HepG2 (cell line): ENCODE results near the gene PRKCB. TPM values are rescaled to one million over a fixed set of nuclear protein-coding genes. Genes with fewer than 3 reads are reported as not detected.

Experiments
- ATAC-seq: fragments of 200-7000 bp; cut with Tn5 transposase; 3 replicates; pipeline ENCODE4 v1.9.1; 2020; ENCODE audit warnings: mild to moderate bottlenecking, moderate library complexity
- BruUV-seq: library from RNA; stranded (reverse); fragments of 400-500 nt; replicated peaks from 2 replicates; lab custom pipeline; 2021; lab: Mats Ljungman, UMichigan
- CTCF ChIA-PET: fragments of 300-600 bp; formaldehyde crosslinking; extraction: SDS; loops from one replicate; lab custom pipeline; 2021; ENCODE audit warnings: low total read pairs, inconsistent platforms, low intra/inter-chr PET ratio; lab: Yijun Ruan, JAX
- POLR2A ChIA-PET: fragments of 350-600 bp; sonication (Branson Sonifier 250); formaldehyde crosslinking; loops from one replicate; lab custom pipeline; 2020; ENCODE audit warnings: antibody characterized with exemption, inconsistent platforms; lab: Yijun Ruan, JAX
- DNase-seq: peaks from one replicate; pipeline ENCODE4 v3.0.0-alpha.2; 2015; ENCODE audit warnings: low spot score
- FAIRE-seq: peaks from 3 replicates; lab custom pipeline; 2011; peaks lifted over from hg19 to GRCh38; lab: Jason Lieb, UNC
- H2AFZ ChIP-seq: one replicate; pipeline ENCODE4 v1.6.1; 2011; ENCODE audit warnings: low read length, inconsistent platforms
- H3K27ac ChIP-seq: fragments of 300-600 bp; 3 replicates; pipeline ENCODE4 v1.8.0; 2011; ENCODE audit warnings: mixed run types, mild to moderate bottlenecking, mixed read lengths, low read length, inconsistent platforms; ENCODE audit not compliant: insufficient read depth; ENCODE audit errors: extremely low read length
- H3K27me3 ChIP-seq, 2 experiments: fragments of 200-600 bp in 1 of 2; 2 replicates in 1 of 2; 3 replicates in 1 of 2; pipeline versions ENCODE4 v1.6.0 to v1.8.0; 2011; ENCODE audit warnings: low read length in 2 of 2, mild to moderate bottlenecking in 2 of 2, moderate library complexity in 2 of 2, inconsistent platforms in 1 of 2; ENCODE audit not compliant: insufficient read depth in 2 of 2, control insufficient read depth in 1 of 2
- H3K36me3 ChIP-seq, 2 experiments: fragments of 200-600 bp in 1 of 2; replicated peaks in 1 of 2; 2 replicates in 1 of 2; 3 replicates in 1 of 2; pipeline versions ENCODE4 v1.5.1 to v1.8.0; 2011; ENCODE audit warnings: low read length in 2 of 2, inconsistent platforms in 1 of 2; ENCODE audit not compliant: insufficient read depth in 2 of 2, control insufficient read depth in 1 of 2
- H3K4me1 ChIP-seq: 2 replicates; pipeline ENCODE4 v1.5.1; 2012; ENCODE audit warnings: low read length, inconsistent platforms; ENCODE audit not compliant: insufficient read depth
- H3K4me2 ChIP-seq: 2 replicates; pipeline ENCODE4 v1.6.0; 2011; ENCODE audit warnings: low read depth, low read length, inconsistent platforms
- H3K4me3 ChIP-seq, 3 experiments: fragments of 200-600 bp in 1 of 3; sonication (generic), shearing (Covaris generic) in 1 of 3; replicated peaks in 1 of 3; 2 replicates each; pipeline ENCODE4 v1.5.1; 2011 to 2016; ENCODE audit warnings: low read length in 3 of 3, inconsistent platforms in 2 of 3, low read depth in 2 of 3, mild to moderate bottlenecking in 2 of 3, control low read depth in 1 of 3, mixed read lengths in 1 of 3; ENCODE audit not compliant: insufficient read depth in 1 of 3
- H3K79me2 ChIP-seq: one replicate; pipeline ENCODE4 v1.6.1; 2011; ENCODE audit warnings: low read length, inconsistent platforms; ENCODE audit not compliant: insufficient read depth
- H3K9ac ChIP-seq: 2 replicates; pipeline ENCODE4 v1.6.0; 2011; ENCODE audit warnings: mild to moderate bottlenecking, low read depth, low read length, inconsistent platforms; ENCODE audit not compliant: insufficient read depth
- H3K9me3 ChIP-seq: 2 replicates; pipeline ENCODE4 v1.5.1; 2012; ENCODE audit warnings: mild to moderate bottlenecking, low read length
- H4K20me1 ChIP-seq: 2 replicates; pipeline ENCODE4 v1.6.0; 2011; ENCODE audit warnings: inconsistent platforms, mild to moderate bottlenecking, low read length, moderate library complexity; ENCODE audit not compliant: insufficient read depth
- HOXA9 ChIP-seq: sonication (generic); formaldehyde crosslinking; IDR thresholded peaks from 2 replicates; pipeline ENCODE4 v1.8.1; 2022; ENCODE audit warnings: missing genetic modification reagents, mild to moderate bottlenecking, moderate library complexity, borderline replicate concordance
- MTF2 ChIP-seq: sonication (generic); formaldehyde crosslinking; IDR thresholded peaks from 2 replicates; pipeline ENCODE4 v1.5.0; 2020; ENCODE audit warnings: missing genetic modification reagents, borderline replicate concordance
- SATB2 ChIP-seq: sonication (generic); formaldehyde crosslinking; IDR thresholded peaks from 2 replicates; pipeline ENCODE4 v1.5.0; 2020; ENCODE audit warnings: missing genetic modification reagents
- in situ Hi-C: cut with HindIII; loops from 2 replicates; pipeline ENCODE4 v1.10.0; 2017; ENCODE audit warnings: low pct_unique_long_range_greater_than_20kb; ENCODE audit not compliant: extremely low pct_ligation_motif_present
- intact Hi-C: fragments of 100-400 bp; cut with micrococcal nuclease; formaldehyde crosslinking; loops from one replicate; pipeline ENCODE4 v1.10.0; 2022; ENCODE audit not compliant: unreplicated experiment
- microRNA-seq: library from miRNA; unstranded; fragments of <30 nt; microRNA quantifications from one replicate; pipeline ENCODE4, GENCODE V29; 2020
- polyA plus RNA-seq, 8 experiments: library from polyadenylated mRNA; depleted of rRNA in 3 of 8; stranded (reverse) in 7 of 8; unstranded in 1 of 8; fragments of >200 nt; fragmentation: Illumina TruSeq in 4 of 8; extraction: Trizol in 4 of 8; gene quantifications; 2 replicates each; pipeline versions ENCODE4 v1.2.1 to v1.2.3, GENCODE V29; 2011 to 2016; ENCODE audit warnings: low read depth in 4 of 8, missing spikeins in 1 of 8, mixed read lengths in 1 of 8; ENCODE audit not compliant: insufficient read depth in 1 of 8
- small RNA-seq, 3 experiments: library from RNA; depleted of rRNA; stranded (forward); fragments of <200 nt; gene quantifications; one replicate each; pipeline ENCODE3, GENCODE V24; 2012; ENCODE audit warnings: low read depth in 2 of 3, low replicate concordance in 1 of 3; ENCODE audit not compliant: insufficient read length in 3 of 3, insufficient read depth in 2 of 3
- total RNA-seq, 5 experiments: library from RNA; depleted of rRNA; stranded (reverse); fragments of >200 nt; fragmentation: Illumina TruSeq; extraction: Trizol; gene quantifications; 2 replicates each; pipeline ENCODE4 v1.2.3, GENCODE V29; 2016; ENCODE audit warnings: low read depth in 1 of 5

The PRKCB gene
- total and polyA plus RNA-seq, 2 of the 13 experiments (the other 11 are each of a cell fraction or from before 2014, with no cell fraction given): 0.01 TPM; not detected in 1

DNA sequence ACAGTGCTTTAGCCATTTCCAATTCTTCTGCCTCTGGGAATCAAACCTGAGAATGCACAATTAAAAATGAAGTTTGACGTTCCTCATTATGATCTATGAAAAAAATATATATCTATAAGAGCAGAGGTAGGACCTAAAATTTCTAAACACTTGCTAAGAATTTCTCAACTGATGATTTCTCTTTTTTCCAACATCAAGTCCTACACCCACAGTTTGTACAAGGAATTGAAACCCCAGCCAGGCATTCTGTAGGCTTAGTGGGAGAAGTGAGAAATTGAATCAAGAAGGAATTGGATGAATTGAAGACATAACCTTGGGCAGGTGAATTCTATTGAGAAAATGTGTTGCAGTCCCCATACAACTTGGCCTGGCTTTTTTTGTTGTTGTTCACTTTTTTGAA lies 423.0 kb downstream of the PRKCB start (continued):
- TF ChIP-seq SATB2 (no peak), HOXA9 (CRISPR knock-in tag) (no peak)

GRCh38 chr16:24262816-24263215 lies 427.0 kb downstream of the PRKCB start:
- Histone ChIP-seq H3K79me2 (no peaks in the 10 kb centered on the region), H3K27ac (no peak overlapping the region), H4K20me1 (no peaks in the 10 kb centered on the region), H3K4me2 (no peak overlapping the region), H3K4me1 (no peaks in the 10 kb centered on the region), H3K9ac (no peak overlapping the region), H3K27me3 (peaks cover 0 to 3% of the 10 kb centered on the region in 2 experiments; a peak in 2 of 5 replicates), H3K9me3 (no peaks in the 10 kb centered on the region), H3K4me3 (no peak overlapping the region), H2AFZ (no peak overlapping the region), H3K36me3 (no peaks in the 10 kb centered on the region)
- no peak for FAIRE-seq
- no peak for DNase-seq
- intact Hi-C loops (no loop called here), in situ Hi-C loops (no loop called here)
- ChIA-PET CTCF (no interaction called here), POLR2A (no interaction called here)
- no TSS peak for BruUV-seq
- no peak for TF ChIP-seq MTF2 (CRISPR knock-in tag)
- ATAC-seq: no peak

Small RNA genes within 50 kb of the gene (microRNA-seq; reads per million reads assigned to microRNA genes)
- not detected for gene MIR1273H

Small RNA genes within 50 kb of the gene (small RNA-seq; reads per million reads assigned to genes)
- gene MIR1273H: 0 reads per million in 3 experiments

Other genes with a start within 250 kb of the PRKCB start
- 601 and 760 TPM in 2 replicates for gene NDUFAB1, start 239.7 kb upstream of the PRKCB start, total RNA-seq (2016; rRNA removed; fragmentation: Illumina TruSeq; extraction: Trizol)
- 192 and 221 TPM in 2 replicates for gene NDUFAB1, start 239.7 kb upstream of the PRKCB start, polyA plus RNA-seq (2011; rRNA removed)
- 40.9 and 58.5 TPM in 2 replicates for gene PALB2, start 194.7 kb upstream of the PRKCB start, total RNA-seq (2016; rRNA removed; fragmentation: Illumina TruSeq; extraction: Trizol)
- 11.0 and 12.1 TPM in 2 replicates for gene PALB2, start 194.7 kb upstream of the PRKCB start, polyA plus RNA-seq (2011; rRNA removed)
- 207 and 352 TPM in 2 replicates for gene DCTN5, start 194.5 kb upstream of the PRKCB start, total RNA-seq (2016; rRNA removed; fragmentation: Illumina TruSeq; extraction: Trizol)
- gene DCTN5, start 194.5 kb upstream of the PRKCB start, polyA plus RNA-seq (2011; rRNA removed): 104 and 105 TPM in 2 replicates
- gene PLK1, start 157.1 kb upstream of the PRKCB start, total RNA-seq (2016; rRNA removed; fragmentation: Illumina TruSeq; extraction: Trizol): 76.3 and 97.4 TPM in 2 replicates
- gene PLK1, start 157.1 kb upstream of the PRKCB start, polyA plus RNA-seq (2011; rRNA removed): 50.7 and 71.5 TPM in 2 replicates
- 0.42 and 2.2 TPM in 2 replicates for gene ERN2, start 122.8 kb upstream of the PRKCB start, total RNA-seq (2016; rRNA removed; fragmentation: Illumina TruSeq; extraction: Trizol)
- gene ERN2, start 122.8 kb upstream of the PRKCB start, polyA plus RNA-seq (2011; rRNA removed): 3.5 and 6.3 TPM in 2 replicates
- not detected in 2 replicates for gene CHP2, start 81.0 kb upstream of the PRKCB start, total RNA-seq (2016; rRNA removed; fragmentation: Illumina TruSeq; extraction: Trizol)
- gene CHP2, start 81.0 kb upstream of the PRKCB start, polyA plus RNA-seq (2011; rRNA removed): 0.03 TPM in 1 of 2 replicates, not detected in the other